Panc1 (cell line): ENCODE data around the gene AGFG1.

Source experiments
- CTCF ChIP-seq: fragments of 450-650 bp; IDR thresholded peaks from 2 replicates; pipeline ENCODE4 v1.5.1; 2017; ENCODE audit warnings: mild to moderate bottlenecking
- POLR2AphosphoS5 ChIP-seq: IDR thresholded peaks from 2 replicates; pipeline ENCODE4 v1.6.1; 2012; ENCODE audit warnings: mild to moderate bottlenecking, low read depth, low read length, moderate library complexity
- REST ChIP-seq, 2 experiments: IDR thresholded peaks; 2 replicates each; pipeline ENCODE4 v1.6.1; 2011 to 2012; ENCODE audit warnings: low read depth in 2 of 2, control low read depth in 1 of 2, low read length in 1 of 2, mild to moderate bottlenecking in 1 of 2, moderate library complexity in 1 of 2; ENCODE audit not compliant: insufficient read depth in 1 of 2
- SIN3A ChIP-seq: IDR thresholded peaks from 2 replicates; pipeline ENCODE4 v1.6.1; 2012; ENCODE audit warnings: low read depth, mild to moderate bottlenecking, low read length, moderate library complexity, borderline replicate concordance; ENCODE audit not compliant: insufficient read depth

GRCh38 chr2:227597036-227597435 lies 125.1 kb downstream of the AGFG1 start:
- TF ChIP-seq REST (IDR thresholded peaks at IDR 0.05; ENCODE audit: insufficient read depth in 1 of 2, low read depth in 2 of 2, low read length in 1 of 2) (no peak), CTCF (no peak), POLR2AphosphoS5 (no peak), SIN3A (no peak)
